Spleen (tissue), 7 donors: Measurements from ENCODE around the gene SNIP1.

Experiments
- POLR2A ChIP-seq, 3 donors: fragments of 450-650 bp; IDR thresholded peaks; one replicate each; pipeline ENCODE4 v1.5.1; 2017; ENCODE audit warnings: antibody characterized with exemption in 3 of 3, mild to moderate bottlenecking in 1 of 3
- POLR2AphosphoS5 ChIP-seq, 3 donors: sonication (generic); formaldehyde crosslinking; IDR thresholded peaks; one replicate each; pipeline ENCODE4 v1.5.1; 2017; ENCODE audit warnings: antibody characterized with exemption in 3 of 3
- TF ChIP-seq, protein P1 (sequence below), 11 experiments: fragments of 200-600 bp in 7 of 11; fragments of 450-650 bp in 4 of 11; sonication (generic) in 4 of 11; IDR thresholded peaks in 8 of 11; conservative IDR thresholded peaks in 3 of 11; 1 replicate in 7 of 11; 2 replicates in 4 of 11; pipeline versions ENCODE4 v1.4.0 to v1.8.0; 2016 to 2021; ENCODE audit warnings: antibody characterized with exemption in 11 of 11, inconsistent platforms in 4 of 11, mild to moderate bottlenecking in 1 of 11
- donor health status: DM: no; HTN: no; CAD: no; lungs with moderate emphysema.
- donor health status: DM: no; HTN: no; CAD: no.
- donor health status: DM: no; HTN: no; CAD: no.

DNA sequence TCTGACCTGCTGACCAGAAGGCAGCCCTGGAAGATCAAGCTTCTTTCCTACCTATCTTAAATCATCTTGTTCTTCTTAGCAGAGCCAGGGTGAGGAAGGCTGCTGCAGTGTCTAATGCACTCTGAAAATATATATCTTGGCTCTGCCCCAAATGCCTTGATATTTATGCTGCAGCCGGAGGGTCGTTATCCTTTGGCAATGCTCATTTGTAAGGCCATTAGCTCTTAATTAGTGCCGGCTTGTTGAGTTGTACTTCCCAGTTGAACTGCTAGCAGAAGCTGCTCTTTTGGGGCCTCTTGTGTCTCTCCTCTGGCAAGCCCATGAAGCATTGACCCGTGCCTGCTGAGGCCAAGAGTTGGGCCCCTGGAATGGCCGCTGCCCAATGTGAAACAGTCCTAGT is 45.8 kb upstream of the SNIP1 start:
- TF ChIP-seq POLR2AphosphoS5 (IDR thresholded peaks at IDR 0.05) (no peak), POLR2A (IDR thresholded peaks at IDR 0.05) (no peak)
- TF ChIP-seq, protein P1, sequence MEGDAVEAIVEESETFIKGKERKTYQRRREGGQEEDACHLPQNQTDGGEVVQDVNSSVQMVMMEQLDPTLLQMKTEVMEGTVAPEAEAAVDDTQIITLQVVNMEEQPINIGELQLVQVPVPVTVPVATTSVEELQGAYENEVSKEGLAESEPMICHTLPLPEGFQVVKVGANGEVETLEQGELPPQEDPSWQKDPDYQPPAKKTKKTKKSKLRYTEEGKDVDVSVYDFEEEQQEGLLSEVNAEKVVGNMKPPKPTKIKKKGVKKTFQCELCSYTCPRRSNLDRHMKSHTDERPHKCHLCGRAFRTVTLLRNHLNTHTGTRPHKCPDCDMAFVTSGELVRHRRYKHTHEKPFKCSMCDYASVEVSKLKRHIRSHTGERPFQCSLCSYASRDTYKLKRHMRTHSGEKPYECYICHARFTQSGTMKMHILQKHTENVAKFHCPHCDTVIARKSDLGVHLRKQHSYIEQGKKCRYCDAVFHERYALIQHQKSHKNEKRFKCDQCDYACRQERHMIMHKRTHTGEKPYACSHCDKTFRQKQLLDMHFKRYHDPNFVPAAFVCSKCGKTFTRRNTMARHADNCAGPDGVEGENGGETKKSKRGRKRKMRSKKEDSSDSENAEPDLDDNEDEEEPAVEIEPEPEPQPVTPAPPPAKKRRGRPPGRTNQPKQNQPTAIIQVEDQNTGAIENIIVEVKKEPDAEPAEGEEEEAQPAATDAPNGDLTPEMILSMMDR (IDR thresholded peaks at IDR 0.05 in 8 of 11, conservative IDR thresholded peaks at IDR 0.05 in 3 of 11) = no peak
